Right lobe of liver (tissue), 6 donors: ENCODE data around the gene GRM8. TPM values are rescaled to one million over a fixed set of nuclear protein-coding genes. Genes with fewer than 3 reads are reported as not detected.
A peak's percentile ranks its signal among the peaks of the same experiment; 100 is the strongest.

ENCODE experiments used
- ATAC-seq, 4 donors: fragments of 200-7000 bp; cut with Tn5 transposase; one replicate each; pipeline ENCODE4 v1.9.1; 2020; ENCODE audit warnings: mild to moderate bottlenecking in 4 of 4, moderate library complexity in 4 of 4
- DNase-seq, 3 donors: peaks; one replicate each; pipeline ENCODE4 v3.0.0-alpha.2; 2020
- H3K27ac ChIP-seq, 3 donors: fragments of 200-600 bp; one replicate each; pipeline ENCODE4 v1.8.0; 2022
- H3K27me3 ChIP-seq, 2 donors: fragments of 200-600 bp; one replicate each; pipeline ENCODE4 v1.8.0; 2022
- H3K36me3 ChIP-seq, 4 donors: fragments of 200-600 bp; sonication (generic) in 1 of 4; one replicate each; pipeline versions ENCODE4 v1.5.1 to v1.8.0; 2017 to 2022; ENCODE audit warnings: control low read depth in 1 of 4
- H3K4me1 ChIP-seq, 4 donors: fragments of 200-600 bp; sonication (generic) in 1 of 4; one replicate each; pipeline versions ENCODE4 v1.5.1 to v1.8.0; 2017 to 2022; ENCODE audit warnings: control low read depth in 1 of 4
- H3K4me3 ChIP-seq, 3 donors: fragments of 200-600 bp; one replicate each; pipeline ENCODE4 v1.8.0; 2022
- H3K9me3 ChIP-seq, 4 donors: fragments of 200-600 bp; sonication (generic) in 1 of 4; one replicate each; pipeline versions ENCODE4 v1.5.1 to v1.8.0; 2017 to 2022; ENCODE audit warnings: control low read depth in 1 of 4
- POLR2A ChIP-seq: fragments of 450-650 bp; IDR thresholded peaks from one replicate; pipeline ENCODE4 v1.6.1; 2017; ENCODE audit warnings: antibody characterized with exemption, mild to moderate bottlenecking
- WGBS: methylation state at CpG from one replicate; pipeline ENCODE4 v1.1.6; 2018; ENCODE audit warnings: low coverage, low lambda C conversion rate; ENCODE audit not compliant: insufficient coverage; ENCODE audit errors: missing lambda C conversion rate; 5-methylcytosine and 5-hydroxymethylcytosine counted together
- intact Hi-C, 2 donors: fragments of 100-400 bp; cut with DNase I; formaldehyde crosslinking; loops; one replicate each; pipeline versions ENCODE4 v1.11.2 to v1.14.1; 2022
- total RNA-seq, 6 experiments: library from RNA; depleted of rRNA in 2 of 6; stranded (reverse); fragments of >200 nt in 2 of 6; fragmentation: NEBNext Ultra II Directional in 3 of 6; extraction: Animal tissue kit (Norgen Biotek cat#: 25700) in 3 of 6; gene quantifications; one replicate each; pipeline versions ENCODE4 v1.1.0 to v1.2.4, GENCODE V29; 2016 to 2023
- TF ChIP-seq, protein P1 (sequence below), 4 donors: fragments of 200-600 bp in 3 of 4; fragments of 450-650 bp in 1 of 4; IDR thresholded peaks; one replicate each; pipeline versions ENCODE4 v1.5.1 to v1.8.0; 2016 to 2022; ENCODE audit warnings: antibody characterized with exemption in 4 of 4, mild to moderate bottlenecking in 2 of 4
- donor health status: DM: no; HTN: yes; CAD: no.
- donor health status: DM: no; HTN: no; CAD: no.
- donor health status: DM: no; HTN: no; CAD: no.
- donor health status: DM: no; HTN: yes; CAD: no.
- donor health status: DM: no; HTN: yes; CAD: no.

The GRM8 gene
- total RNA-seq, 6 experiments from 2014 or later, result 0.12 to 8.4 (median 2.7) TPM

DNA sequence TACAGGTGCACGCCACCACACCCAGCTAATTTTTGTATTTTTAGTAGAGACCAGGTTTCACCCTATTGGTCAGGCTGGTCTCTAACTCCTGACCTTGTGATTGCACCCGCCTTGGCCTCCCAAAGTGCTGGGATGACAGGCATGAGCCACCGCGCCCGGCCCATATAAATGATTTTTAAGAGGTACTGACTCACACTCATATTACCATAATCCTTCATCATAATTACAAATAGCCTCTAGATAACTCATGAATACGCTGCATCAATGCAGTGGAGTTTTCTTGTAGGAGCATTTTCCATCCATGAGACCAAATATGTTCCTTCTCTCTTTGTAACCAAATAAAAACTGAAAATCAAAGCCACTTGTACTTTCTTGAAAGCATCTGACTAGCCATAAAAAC is 193.3 kb downstream of the GRM8 start:
- no peak for ATAC-seq
- no peaks in the 10 kb centered on the region for H3K9me3 ChIP-seq
- no peaks in the 10 kb centered on the region for H3K4me1 ChIP-seq
- 81% methylated on average over 3 of the region's 6 CpGs for WGBS
- H3K27ac ChIP-seq, result no peak overlapping the region
- no peaks in the 10 kb centered on the region for H3K36me3 ChIP-seq
- no peaks in the 10 kb centered on the region for H3K27me3 ChIP-seq
- H3K4me3 ChIP-seq, result no peak overlapping the region
- DNase-seq, result no peak
- no peak for TF ChIP-seq POLR2A
- TF ChIP-seq, protein P1, sequence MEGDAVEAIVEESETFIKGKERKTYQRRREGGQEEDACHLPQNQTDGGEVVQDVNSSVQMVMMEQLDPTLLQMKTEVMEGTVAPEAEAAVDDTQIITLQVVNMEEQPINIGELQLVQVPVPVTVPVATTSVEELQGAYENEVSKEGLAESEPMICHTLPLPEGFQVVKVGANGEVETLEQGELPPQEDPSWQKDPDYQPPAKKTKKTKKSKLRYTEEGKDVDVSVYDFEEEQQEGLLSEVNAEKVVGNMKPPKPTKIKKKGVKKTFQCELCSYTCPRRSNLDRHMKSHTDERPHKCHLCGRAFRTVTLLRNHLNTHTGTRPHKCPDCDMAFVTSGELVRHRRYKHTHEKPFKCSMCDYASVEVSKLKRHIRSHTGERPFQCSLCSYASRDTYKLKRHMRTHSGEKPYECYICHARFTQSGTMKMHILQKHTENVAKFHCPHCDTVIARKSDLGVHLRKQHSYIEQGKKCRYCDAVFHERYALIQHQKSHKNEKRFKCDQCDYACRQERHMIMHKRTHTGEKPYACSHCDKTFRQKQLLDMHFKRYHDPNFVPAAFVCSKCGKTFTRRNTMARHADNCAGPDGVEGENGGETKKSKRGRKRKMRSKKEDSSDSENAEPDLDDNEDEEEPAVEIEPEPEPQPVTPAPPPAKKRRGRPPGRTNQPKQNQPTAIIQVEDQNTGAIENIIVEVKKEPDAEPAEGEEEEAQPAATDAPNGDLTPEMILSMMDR (IDR thresholded peaks at IDR 0.05), result no peak
- intact Hi-C loops, result no loop called here

DNA sequence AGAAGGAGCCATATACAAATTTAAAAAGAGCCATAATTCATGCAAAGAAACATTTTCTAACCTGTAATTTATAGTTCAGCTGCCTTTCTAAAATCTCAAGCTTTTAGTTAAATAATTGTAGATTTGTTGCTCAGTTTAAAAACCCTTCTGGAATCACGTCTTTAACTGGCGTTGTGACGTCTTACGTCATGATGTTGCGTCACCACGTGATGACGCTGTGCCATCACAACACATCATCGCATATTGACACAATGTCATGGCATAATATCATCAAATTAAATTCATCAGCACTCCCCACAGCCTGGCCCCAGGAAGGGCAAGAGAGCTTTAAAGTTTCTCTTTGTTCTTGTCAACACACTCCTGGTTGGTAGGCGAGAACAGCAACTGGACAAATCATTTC is 194.8 kb downstream of the GRM8 start:
- H3K4me3 ChIP-seq, result no peak overlapping the region
- H3K27ac ChIP-seq, result no peak overlapping the region
- no peak for TF ChIP-seq POLR2A
- TF ChIP-seq, protein P1 (IDR thresholded peaks at IDR 0.05), result no peak
- DNase-seq, result no peak
- no peaks in the 10 kb centered on the region for H3K36me3 ChIP-seq
- H3K27me3 ChIP-seq, result no peaks in the 10 kb centered on the region
- H3K4me1 ChIP-seq, result no peaks in the 10 kb centered on the region
- no peak for ATAC-seq
- no peaks in the 10 kb centered on the region for H3K9me3 ChIP-seq
- intact Hi-C loops, result no loop called here
- 63% methylated on average over 9 of the region's 9 CpGs for WGBS

DNA sequence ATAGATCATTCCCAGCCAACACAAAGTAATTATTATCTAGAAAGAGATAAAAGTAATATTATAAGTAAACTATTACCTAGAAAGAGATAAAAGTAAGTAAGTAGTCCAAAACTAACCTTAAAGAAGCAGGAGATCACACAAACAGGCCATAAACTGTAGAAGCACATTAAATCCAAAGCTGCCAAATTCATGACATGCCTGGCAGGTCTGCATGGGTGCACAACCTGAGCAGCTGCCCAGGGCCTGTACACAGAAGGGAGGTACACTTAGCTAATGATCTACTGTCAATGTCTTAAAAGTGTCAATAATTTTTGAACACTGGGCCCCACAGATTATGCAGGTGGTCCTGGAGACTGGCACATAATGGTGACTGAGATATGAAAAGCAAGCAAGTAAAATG is 196.5 kb downstream of the GRM8 start:
- Histone ChIP-seq H3K27ac (no peak overlapping the region), H3K4me3 (no peak overlapping the region), H3K36me3 (no peaks in the 10 kb centered on the region), H3K9me3 (no peaks in the 10 kb centered on the region), H3K27me3 (no peaks in the 10 kb centered on the region), H3K4me1 (no peaks in the 10 kb centered on the region)
- ATAC-seq, result peak in 2 of 4 donors; percentile 34 to 48
- TF ChIP-seq, protein P1 (IDR thresholded peaks at IDR 0.05), result no peak
- no peak for TF ChIP-seq POLR2A
- intact Hi-C loops, result no loop called here
- no peak for DNase-seq

DNA sequence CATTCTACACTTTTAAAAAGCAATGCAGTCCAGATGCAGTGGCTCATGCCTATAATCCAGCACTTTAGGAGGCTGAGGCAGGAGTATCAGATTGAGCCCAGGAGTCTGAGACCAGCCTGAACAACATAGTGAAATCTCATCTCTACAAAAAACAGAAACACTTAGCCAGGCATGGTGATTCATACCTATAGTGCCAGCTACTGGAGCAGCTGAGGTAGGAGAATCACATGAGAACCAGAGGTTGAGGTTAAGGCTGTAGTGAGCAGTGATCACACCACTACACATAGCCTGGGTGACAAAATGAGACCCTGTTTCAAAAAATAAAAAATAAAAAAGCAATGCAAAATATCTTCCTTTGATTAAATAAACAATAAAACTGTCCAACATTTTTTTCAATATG is 205.2 kb downstream of the GRM8 start:
- Histone ChIP-seq H3K27me3 (no peaks in the 10 kb centered on the region), H3K27ac (no peak overlapping the region), H3K9me3 (no peaks in the 10 kb centered on the region), H3K36me3 (no peaks in the 10 kb centered on the region), H3K4me3 (no peak overlapping the region), H3K4me1 (no peaks in the 10 kb centered on the region)
- TF ChIP-seq POLR2A, result no peak
- TF ChIP-seq, protein P1 (IDR thresholded peaks at IDR 0.05), result no peak
- DNase-seq (no peak), ATAC-seq (peak in 1 of 4 donors; percentile 74)
- intact Hi-C loops, result no loop called here
